22Rv1 (cell line): Measurements from ENCODE around the gene GAS2L3.

Experiments
- ZFX ChIP-seq: fragments of 450-650 bp; IDR thresholded peaks from 2 replicates; pipeline ENCODE4 v1.6.1; 2017; ENCODE audit warnings: antibody characterized with exemption, borderline replicate concordance
- TF ChIP-seq, protein P1 (sequence below): fragments of 450-650 bp; IDR thresholded peaks from 2 replicates; pipeline ENCODE4 v1.5.1; 2017; ENCODE audit warnings: mild to moderate bottlenecking

DNA sequence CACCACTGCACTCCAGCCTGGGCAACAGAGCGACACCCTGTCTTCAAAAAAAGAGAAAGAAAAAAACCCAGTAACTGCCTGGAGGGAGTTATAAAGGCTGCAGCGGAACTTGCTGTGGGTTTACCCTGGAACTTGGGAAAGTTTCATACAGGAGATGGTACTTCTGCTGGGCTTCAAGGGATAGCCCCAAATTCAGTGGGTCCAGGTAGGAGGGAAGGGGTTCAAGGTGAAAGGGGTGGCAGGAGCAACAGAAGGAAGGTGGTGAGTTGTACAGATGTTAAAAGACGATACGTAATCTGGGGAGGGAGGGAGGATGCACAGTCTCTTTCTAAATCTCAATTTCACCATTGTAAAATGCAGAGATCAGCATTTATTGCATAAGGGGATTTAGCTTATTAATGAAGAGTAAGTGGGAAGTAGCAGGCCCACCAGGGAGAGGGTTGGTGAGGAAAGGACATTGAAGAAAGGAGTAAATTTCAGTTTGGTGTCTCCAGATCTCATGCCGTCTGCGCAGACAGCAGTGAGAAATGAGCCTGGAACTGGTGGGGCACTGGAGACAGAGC, 8.5 kb upstream of the GAS2L3 start:
- TF ChIP-seq, protein P1, sequence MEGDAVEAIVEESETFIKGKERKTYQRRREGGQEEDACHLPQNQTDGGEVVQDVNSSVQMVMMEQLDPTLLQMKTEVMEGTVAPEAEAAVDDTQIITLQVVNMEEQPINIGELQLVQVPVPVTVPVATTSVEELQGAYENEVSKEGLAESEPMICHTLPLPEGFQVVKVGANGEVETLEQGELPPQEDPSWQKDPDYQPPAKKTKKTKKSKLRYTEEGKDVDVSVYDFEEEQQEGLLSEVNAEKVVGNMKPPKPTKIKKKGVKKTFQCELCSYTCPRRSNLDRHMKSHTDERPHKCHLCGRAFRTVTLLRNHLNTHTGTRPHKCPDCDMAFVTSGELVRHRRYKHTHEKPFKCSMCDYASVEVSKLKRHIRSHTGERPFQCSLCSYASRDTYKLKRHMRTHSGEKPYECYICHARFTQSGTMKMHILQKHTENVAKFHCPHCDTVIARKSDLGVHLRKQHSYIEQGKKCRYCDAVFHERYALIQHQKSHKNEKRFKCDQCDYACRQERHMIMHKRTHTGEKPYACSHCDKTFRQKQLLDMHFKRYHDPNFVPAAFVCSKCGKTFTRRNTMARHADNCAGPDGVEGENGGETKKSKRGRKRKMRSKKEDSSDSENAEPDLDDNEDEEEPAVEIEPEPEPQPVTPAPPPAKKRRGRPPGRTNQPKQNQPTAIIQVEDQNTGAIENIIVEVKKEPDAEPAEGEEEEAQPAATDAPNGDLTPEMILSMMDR: no peak
- TF ChIP-seq ZFX: no peak
